Mononuclear cell (primary cell): ENCODE results near the gene COMP. TPM values are rescaled to one million over a fixed set of nuclear protein-coding genes. Genes with fewer than 3 reads are reported as not detected.

Experiments used
- H3K27me3 ChIP-seq: 2 replicates; pipeline ENCODE4 v1.6.0; 2011; ENCODE audit warnings: low read length, control low read depth; ENCODE audit not compliant: insufficient read depth
- H3K4me1 ChIP-seq: 2 replicates; pipeline ENCODE4 v1.5.1; 2011; ENCODE audit warnings: mild to moderate bottlenecking, low read length, control low read depth; ENCODE audit not compliant: insufficient read depth
- H3K4me3 ChIP-seq: 2 replicates; pipeline ENCODE4 v1.5.1; 2011; ENCODE audit warnings: mild to moderate bottlenecking, low read length, moderate library complexity
- H3K9me3 ChIP-seq: 2 replicates; pipeline ENCODE4 v1.5.1; 2011; ENCODE audit warnings: low read depth, mild to moderate bottlenecking, control low read depth, low read length
- total RNA-seq: library from RNA; depleted of rRNA; stranded (reverse); fragments of >200 nt; gene quantifications from one replicate; pipeline ENCODE4 v1.2.3, GENCODE V29; 2012

The COMP gene
- total RNA-seq, 1 donor: not detected

GRCh38 chr19:18771328-18772242 is 19.5 kb downstream of the COMP start:
- Histone ChIP-seq H3K27me3 (no peaks in the 10 kb centered on the region), H3K4me1 (no peaks in the 10 kb centered on the region), H3K9me3 (no peaks in the 10 kb centered on the region), H3K4me3 (no peak overlapping the region)

- Histone ChIP-seq H3K9me3 (no peaks in the 10 kb centered on the region), H3K27me3 (no peaks in the 10 kb centered on the region), H3K4me1 (no peaks in the 10 kb centered on the region), H3K4me3 (no peak overlapping the region)
Measured at GRCh38 chr19:18770663-18771327, 20.3 kb downstream of the COMP start.

DNA sequence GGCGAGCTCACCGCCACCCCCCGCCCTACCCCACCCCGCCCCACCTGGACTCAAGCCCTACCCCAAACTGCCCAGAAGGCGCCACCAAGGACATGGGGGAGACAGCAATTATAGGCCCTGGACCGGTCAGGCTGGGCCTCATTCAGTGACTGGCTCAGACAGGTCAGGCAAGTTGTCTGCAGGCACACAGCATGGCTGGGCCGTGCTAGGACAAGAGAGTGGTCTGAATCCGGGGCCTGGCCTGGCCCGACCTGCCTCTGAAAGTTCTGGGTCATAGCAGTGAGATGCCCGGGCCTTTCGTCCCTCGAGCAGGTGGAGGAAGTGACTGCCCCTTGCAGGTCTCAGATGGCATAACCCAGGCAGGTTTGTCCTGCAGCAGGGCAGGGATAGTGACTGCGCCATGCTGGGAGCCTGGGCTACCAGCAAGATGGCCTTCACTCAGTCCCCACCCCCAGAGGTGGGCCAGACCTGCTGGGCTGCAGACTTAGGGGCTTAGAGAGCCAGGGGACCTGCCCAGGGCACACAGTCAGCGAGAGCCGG is 21.0 kb downstream of the COMP start:
- Histone ChIP-seq H3K27me3 (no peaks in the 10 kb centered on the region), H3K4me1 (no peaks in the 10 kb centered on the region), H3K4me3 (no peak overlapping the region), H3K9me3 (no peaks in the 10 kb centered on the region)

DNA sequence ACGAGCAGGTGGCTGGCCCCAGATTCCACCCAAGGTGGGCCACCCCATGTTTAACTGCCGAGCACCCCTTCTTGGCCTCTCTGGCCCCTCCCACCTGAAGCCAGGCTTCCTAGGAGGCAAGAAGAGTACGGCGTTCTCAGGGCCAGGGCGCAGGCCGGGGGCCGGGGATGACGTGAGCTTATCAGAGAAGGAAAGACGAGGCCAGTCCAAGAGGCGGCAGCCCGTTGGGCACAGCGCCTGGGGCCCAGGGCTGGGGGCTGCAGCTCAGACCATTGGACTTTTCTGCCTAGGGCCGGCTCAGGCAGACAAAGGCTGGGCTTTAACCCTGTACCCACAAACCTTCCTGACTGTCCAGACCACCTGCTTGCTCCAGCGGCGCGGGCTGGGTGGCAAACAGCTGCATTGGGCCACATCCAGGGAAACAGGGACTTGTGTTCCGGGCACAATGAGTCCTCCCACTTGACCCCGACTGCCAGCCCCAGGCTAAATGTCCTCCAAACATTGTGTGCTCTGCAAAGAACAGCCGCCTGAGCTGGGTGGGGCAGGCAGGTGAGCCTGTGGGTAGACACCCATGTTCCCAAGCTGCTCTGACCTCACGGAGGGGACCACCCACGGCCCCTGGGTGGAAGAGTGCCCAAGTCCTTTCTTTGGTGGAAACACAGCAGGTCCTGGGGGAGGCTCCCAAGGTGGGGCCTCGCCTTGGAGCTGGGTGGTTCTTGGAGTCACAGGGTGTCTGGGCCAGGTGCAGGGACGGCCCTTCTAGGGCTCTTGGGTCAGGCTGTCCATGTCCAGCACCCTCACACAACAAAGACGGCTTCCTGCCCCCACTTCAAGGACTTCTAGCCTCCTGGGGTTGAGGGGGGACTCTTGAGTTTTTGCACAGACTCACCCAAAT is 21.9 kb downstream of the COMP start:
- no peaks in the 10 kb centered on the region for H3K9me3 ChIP-seq
- H3K4me1 ChIP-seq: no peaks in the 10 kb centered on the region
- H3K4me3 ChIP-seq: no peak overlapping the region
- H3K27me3 ChIP-seq: no peaks in the 10 kb centered on the region

DNA sequence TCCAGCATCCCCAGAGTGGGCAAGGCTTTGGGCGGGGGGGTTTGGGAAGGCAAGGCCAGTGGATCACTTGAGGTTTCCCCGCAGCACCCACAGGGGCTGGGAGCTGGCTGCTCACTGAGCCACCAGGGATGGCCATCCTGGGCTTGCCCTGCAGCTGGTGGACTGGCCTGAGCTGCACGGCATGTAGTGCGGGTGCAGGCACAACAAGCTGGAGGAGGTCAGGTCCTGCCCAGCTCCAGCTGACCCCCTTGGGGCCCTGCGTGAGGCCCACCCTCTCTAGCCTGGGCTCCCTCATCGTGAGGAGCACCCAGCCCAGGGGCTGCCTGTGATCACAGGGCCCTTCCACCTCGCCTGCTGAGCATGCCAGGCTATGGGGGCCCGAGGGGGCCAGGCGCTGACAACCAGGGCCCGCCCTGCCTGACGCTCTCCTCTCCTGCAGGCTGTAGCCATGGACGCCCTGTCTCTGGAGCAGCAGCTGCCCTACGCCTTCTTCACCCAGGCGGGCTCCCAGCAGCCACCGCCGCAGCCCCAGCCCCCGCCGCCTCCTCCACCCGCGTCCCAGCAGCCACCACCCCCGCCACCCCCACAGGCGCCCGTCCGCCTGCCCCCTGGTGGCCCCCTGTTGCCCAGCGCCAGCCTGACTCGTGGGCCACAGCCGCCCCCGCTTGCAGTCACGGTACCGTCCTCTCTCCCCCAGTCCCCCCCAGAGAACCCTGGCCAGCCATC is 22.9 kb downstream of the COMP start:
- no peak overlapping the region for H3K4me3 ChIP-seq
- no peaks in the 10 kb centered on the region for H3K4me1 ChIP-seq
- no peaks in the 10 kb centered on the region for H3K9me3 ChIP-seq
- H3K27me3 ChIP-seq: no peaks in the 10 kb centered on the region

DNA sequence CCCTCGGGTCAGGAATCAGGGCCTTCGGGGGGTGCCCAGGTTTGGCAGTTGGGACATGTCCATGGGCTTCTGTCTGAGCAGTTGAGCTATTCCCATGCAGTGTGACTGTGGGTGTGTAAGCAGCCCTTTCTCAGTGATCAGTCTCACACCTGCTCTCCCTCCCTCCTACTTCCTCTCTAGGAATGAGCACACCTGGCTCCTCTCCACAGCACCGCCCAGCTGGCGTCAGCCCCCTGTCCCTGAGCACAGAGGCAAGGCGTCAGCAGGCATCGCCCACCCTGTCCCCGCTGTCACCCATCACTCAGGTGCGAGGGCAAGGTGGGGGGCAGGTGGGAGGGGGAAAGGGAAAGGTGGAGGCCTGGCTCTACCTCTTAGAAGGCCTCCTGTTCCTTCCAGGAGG is 25.9 kb downstream of the COMP start:
- no peak overlapping the region for H3K4me3 ChIP-seq
- no peaks in the 10 kb centered on the region for H3K27me3 ChIP-seq
- H3K4me1 ChIP-seq: no peaks in the 10 kb centered on the region
- H3K9me3 ChIP-seq: no peaks in the 10 kb centered on the region

- Histone ChIP-seq H3K9me3 (no peaks in the 10 kb centered on the region), H3K4me3 (no peak overlapping the region), H3K4me1 (no peaks in the 10 kb centered on the region), H3K27me3 (no peaks in the 10 kb centered on the region)
Measured at GRCh38 chr19:18764591-18765051, 26.5 kb downstream of the COMP start.

DNA sequence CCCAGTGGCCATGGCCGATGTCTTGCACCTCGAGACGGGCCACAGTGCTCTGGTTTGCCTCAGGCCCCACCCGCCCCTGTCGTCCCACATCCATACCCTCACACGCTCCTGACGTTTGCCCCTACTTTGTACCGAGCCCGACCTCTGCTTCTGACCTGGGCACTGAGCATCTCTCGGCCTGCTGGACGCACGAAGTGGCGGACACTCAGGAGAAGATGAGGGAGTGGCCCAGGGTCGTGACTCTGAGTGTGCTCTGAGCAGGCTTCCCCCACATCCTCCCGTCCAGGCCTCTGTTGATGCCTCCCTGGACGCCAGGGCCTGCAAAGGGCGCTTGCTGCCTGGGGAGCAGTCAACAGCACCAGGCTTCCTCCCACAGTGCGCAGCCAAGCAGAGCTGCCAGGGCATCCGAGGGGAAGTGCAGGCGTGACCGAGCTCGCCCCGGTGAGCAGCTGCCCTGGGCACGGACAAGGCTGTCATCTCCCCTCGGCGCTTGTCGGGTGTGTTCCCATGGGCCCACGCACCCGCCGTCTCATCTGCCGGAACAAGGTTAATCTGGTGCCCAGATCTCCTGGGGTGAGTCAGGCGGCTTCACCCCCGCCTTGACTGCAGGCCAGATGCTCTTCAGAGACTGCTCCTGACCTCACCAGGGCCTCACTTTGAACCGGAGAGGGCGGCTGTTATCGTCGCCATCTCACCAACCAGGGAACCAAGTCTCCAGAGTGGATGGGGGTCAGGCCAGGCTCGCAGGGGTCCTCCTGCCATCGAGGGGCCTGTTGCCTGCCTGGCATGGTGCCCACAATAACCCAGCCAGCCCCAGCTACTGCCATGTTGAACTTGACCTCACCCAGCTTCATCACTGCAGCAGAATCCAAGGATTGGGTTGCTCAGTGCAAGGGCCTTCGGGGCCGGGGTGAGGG is 27.2 kb downstream of the COMP start:
- no peaks in the 10 kb centered on the region for H3K9me3 ChIP-seq
- no peaks in the 10 kb centered on the region for H3K27me3 ChIP-seq
- H3K4me1 ChIP-seq: no peaks in the 10 kb centered on the region
- no peak overlapping the region for H3K4me3 ChIP-seq

- Histone ChIP-seq H3K4me3 (no peak overlapping the region), H3K4me1 (no peaks in the 10 kb centered on the region), H3K9me3 (no peaks in the 10 kb centered on the region), H3K27me3 (no peaks in the 10 kb centered on the region)
Measured at GRCh38 chr19:18762125-18763023, 28.7 kb downstream of the COMP start.

GRCh38 chr19:18761531-18762110 is 29.5 kb downstream of the COMP start:
- Histone ChIP-seq H3K4me3 (no peak overlapping the region), H3K4me1 (no peaks in the 10 kb centered on the region), H3K27me3 (no peaks in the 10 kb centered on the region), H3K9me3 (no peaks in the 10 kb centered on the region)

DNA sequence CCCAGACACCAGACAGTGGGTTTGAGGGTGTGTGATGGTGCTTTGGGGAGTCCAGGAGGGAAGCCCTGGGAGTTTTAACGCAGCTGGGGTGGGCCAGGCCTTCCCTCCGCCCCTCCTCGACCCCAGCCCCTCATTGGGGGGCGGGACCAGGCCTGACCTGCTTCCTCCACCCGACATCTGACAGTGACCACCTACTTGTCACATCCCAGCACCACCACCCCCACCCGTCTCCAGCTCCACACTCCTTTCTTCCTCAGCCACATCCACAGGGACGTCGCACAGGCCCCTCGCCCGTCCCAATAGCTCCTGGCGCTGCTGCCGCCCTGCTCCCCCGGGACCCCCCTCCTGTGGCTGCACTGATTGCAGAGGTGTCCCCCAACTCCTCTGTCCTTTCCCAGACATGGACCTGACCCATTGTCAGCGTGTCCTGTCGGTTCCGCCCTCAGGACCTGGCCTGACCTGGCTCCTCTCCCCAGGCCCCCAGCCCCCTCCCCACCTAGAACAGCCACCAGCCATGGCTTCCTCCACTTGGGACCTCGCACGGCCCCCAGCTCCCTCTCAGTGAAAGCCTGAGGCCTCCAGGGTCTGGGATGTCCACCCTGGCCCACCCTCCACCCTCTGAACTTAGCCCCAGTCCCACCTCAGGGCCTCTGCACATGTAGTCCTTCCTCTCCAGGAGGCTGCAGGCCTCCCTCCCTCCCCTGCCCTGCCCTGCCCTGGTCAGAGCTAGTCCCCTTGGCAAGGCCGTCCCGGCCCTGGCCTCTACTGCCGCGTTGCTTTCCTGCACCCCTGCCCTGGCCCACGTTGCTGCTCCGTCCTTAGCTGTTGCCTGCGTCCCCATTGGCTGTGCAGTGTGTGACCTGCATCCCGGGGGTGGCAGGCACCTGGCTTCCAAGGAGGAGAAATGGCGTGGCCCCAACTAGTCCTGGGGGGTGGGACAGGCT is 30.4 kb downstream of the COMP start:
- Histone ChIP-seq H3K4me1 (no peaks in the 10 kb centered on the region), H3K4me3 (no peak overlapping the region), H3K9me3 (no peaks in the 10 kb centered on the region), H3K27me3 (no peaks in the 10 kb centered on the region)
